GM23248 (cell line): ENCODE results near the gene PRKG2. TPM values are rescaled to one million over a fixed set of nuclear protein-coding genes. Genes with fewer than 3 reads are reported as not detected.
"Not testable (repeated sequence)": the region's sequence is repeated elsewhere in the genome, so short reads cannot be mapped to it uniquely, and the experiment has no call there.

Experiments used
- DNase-seq: peaks from one replicate; pipeline ENCODE4 v3.0.0-alpha.2; 2015
- H2AFZ ChIP-seq: fragments of 200-600 bp; sonication (generic); 2 replicates; pipeline ENCODE4 v1.6.1; 2016; ENCODE audit warnings: antibody characterized with exemption
- H3F3A ChIP-seq: fragments of 200-600 bp; sonication (generic); 2 replicates; pipeline ENCODE4 v1.6.1; 2016; ENCODE audit warnings: mild to moderate bottlenecking, antibody characterized with exemption, mixed run types; ENCODE audit not compliant: insufficient read depth
- H3K27ac ChIP-seq: fragments of 200-600 bp; sonication (generic); 2 replicates; pipeline ENCODE4 v1.5.1; 2016; ENCODE audit warnings: mild to moderate bottlenecking
- H3K27me3 ChIP-seq: fragments of 200-600 bp; sonication (generic); replicated peaks from 2 replicates; pipeline ENCODE4 v1.6.1; 2016; ENCODE audit warnings: mild to moderate bottlenecking; ENCODE audit not compliant: insufficient read depth
- H3K36me3 ChIP-seq: fragments of 200-600 bp; sonication (generic); 2 replicates; pipeline ENCODE4 v1.6.1; 2016; ENCODE audit warnings: low read depth, mild to moderate bottlenecking
- H3K4me1 ChIP-seq: fragments of 200-600 bp; sonication (generic); 2 replicates; pipeline ENCODE4 v1.6.1; 2016; ENCODE audit warnings: mild to moderate bottlenecking; ENCODE audit not compliant: insufficient read depth
- H3K4me2 ChIP-seq: fragments of 200-600 bp; sonication (generic); one replicate; pipeline ENCODE4 v1.6.1; 2016; ENCODE audit warnings: mild to moderate bottlenecking; ENCODE audit not compliant: unreplicated experiment
- H3K4me3 ChIP-seq: fragments of 200-600 bp; sonication (generic); 2 replicates; pipeline ENCODE4 v1.5.1; 2016; ENCODE audit warnings: mild to moderate bottlenecking
- H3K79me2 ChIP-seq: fragments of 200-600 bp; sonication (generic); 2 replicates; pipeline ENCODE4 v1.6.1; 2016; ENCODE audit warnings: mild to moderate bottlenecking; ENCODE audit not compliant: insufficient read depth
- H3K9ac ChIP-seq: fragments of 200-600 bp; sonication (generic); 2 replicates; pipeline ENCODE4 v1.6.1; 2016; ENCODE audit warnings: mild to moderate bottlenecking
- H3K9me2 ChIP-seq: fragments of 200-600 bp; sonication (generic); 2 replicates; pipeline ENCODE4 v1.6.1; 2016; ENCODE audit warnings: mixed run types, mild to moderate bottlenecking, moderate library complexity; ENCODE audit not compliant: insufficient read depth
- H3K9me3 ChIP-seq: fragments of 200-600 bp; sonication (generic); one replicate; pipeline ENCODE4 v1.6.1; 2017; ENCODE audit warnings: low read depth
- H4K20me1 ChIP-seq: fragments of 200-600 bp; sonication (generic); 2 replicates; pipeline ENCODE4 v1.6.0; 2016; ENCODE audit not compliant: insufficient read depth
- EZH2 ChIP-seq: fragments of 200-600 bp; sonication (generic); IDR thresholded peaks from 2 replicates; pipeline ENCODE4 v1.6.1; 2018; ENCODE audit warnings: antibody characterized with exemption, mild to moderate bottlenecking; ENCODE audit not compliant: insufficient read depth, poor library complexity, severe bottlenecking
- EZH2phosphoT487 ChIP-seq: fragments of 200-600 bp; sonication (generic); IDR thresholded peaks from 2 replicates; pipeline ENCODE4 v1.6.1; 2018; ENCODE audit warnings: antibody characterized with exemption, moderate library complexity, mild to moderate bottlenecking, low read depth; ENCODE audit not compliant: insufficient read depth
- whole genome bisulfite sequencing, 2 experiments: methylation state at CpG; one replicate each; pipeline ENCODE4 v1.1.6; 2015 to 2017; ENCODE audit warnings: low lambda C conversion rate in 2 of 2, low coverage in 1 of 2; ENCODE audit errors: missing lambda C conversion rate in 2 of 2; 5-methylcytosine and 5-hydroxymethylcytosine counted together
- in situ Hi-C: fragments of 300-500 bp; cut with MboI; formaldehyde crosslinking; loops from 2 replicates; pipeline ENCODE4 v1.15.0; 2020
- polyA plus RNA-seq: library from polyadenylated mRNA; unstranded; fragments of >200 nt; fragmentation: Nextera tagmentation; extraction: Ambion mirVana; gene quantifications from 2 replicates; pipeline ENCODE4 v1.2.1, GENCODE V29; 2016
- total RNA-seq: library from RNA; depleted of rRNA; stranded (reverse); fragments of >200 nt; shearing (Covaris generic); gene quantifications from 2 replicates; pipeline ENCODE4 v1.2.3, GENCODE V29; 2014

PRKG2 gene
- total and polyA plus RNA-seq, 2 experiments from 2014 or later, result 4.7 to 7.3 TPM

DNA sequence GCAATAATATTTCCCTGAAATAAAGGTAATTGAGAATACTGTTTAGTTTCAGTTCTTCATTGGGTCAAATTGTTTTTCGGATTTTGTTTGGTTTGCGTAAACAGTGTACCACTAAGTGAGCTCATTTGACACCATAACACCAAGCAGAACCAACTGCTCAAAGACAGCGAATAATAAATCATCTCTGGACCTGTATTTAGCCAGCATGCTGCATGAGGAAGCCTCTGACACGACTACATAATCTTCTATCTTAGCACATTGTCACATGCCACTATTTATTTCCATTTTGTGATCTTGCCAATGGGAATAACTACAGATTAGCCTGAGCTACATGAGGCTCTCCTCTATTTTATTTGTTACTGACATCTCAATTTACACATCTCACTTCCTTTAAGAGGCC lies 12.1 kb upstream of the PRKG2 start:
- no peak for DNase-seq
- Histone ChIP-seq H3F3A (no peaks in the 10 kb centered on the region), H3K9ac (no peak overlapping the region), H3K27me3 (no peaks in the 10 kb centered on the region), H3K4me1 (no peaks in the 10 kb centered on the region), H3K4me2 (no peak overlapping the region), H3K4me3 (no peak overlapping the region), H3K36me3 (no peaks in the 10 kb centered on the region), H4K20me1 (no peaks in the 10 kb centered on the region), H3K9me2 (no peaks in the 10 kb centered on the region), H3K79me2 (no peaks in the 10 kb centered on the region), H2AFZ (no peak overlapping the region), H3K27ac (no peak overlapping the region), H3K9me3 (no peaks in the 10 kb centered on the region)
- WGBS, 2 experiments, result 58 to 64% methylated on average over 4 of the region's 4 CpGs
- in situ Hi-C loops, result no loop called here
- no peak for TF ChIP-seq EZH2phosphoT487
- TF ChIP-seq EZH2, result no peak

DNA sequence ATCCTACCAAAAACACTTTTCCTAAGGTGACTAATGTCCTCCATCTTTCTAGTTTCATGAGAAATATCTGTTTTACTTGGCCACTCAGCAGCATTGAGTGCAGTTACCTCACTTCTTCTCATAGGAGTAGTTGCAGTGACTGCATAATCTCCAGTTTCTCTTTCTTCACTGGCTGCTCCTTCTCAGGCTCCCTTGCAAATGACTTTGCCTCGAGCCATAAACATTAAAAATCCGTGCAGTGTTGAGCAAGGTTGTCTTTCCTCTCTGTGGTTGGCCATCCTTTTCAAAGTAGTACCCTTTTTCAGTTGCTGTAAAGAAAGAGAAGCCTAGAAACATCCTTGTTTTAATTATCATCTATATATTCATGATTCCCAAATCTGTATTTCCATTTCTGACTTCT lies 10.2 kb upstream of the PRKG2 start:
- Histone ChIP-seq H3K36me3 (no peaks in the 10 kb centered on the region), H3F3A (no peaks in the 10 kb centered on the region), H2AFZ (no peak overlapping the region), H3K79me2 (no peaks in the 10 kb centered on the region), H3K9me3 (no peaks in the 10 kb centered on the region), H3K9ac (no peak overlapping the region), H3K27me3 (no peaks in the 10 kb centered on the region), H3K4me2 (no peak overlapping the region), H3K4me1 (no peaks in the 10 kb centered on the region), H3K4me3 (no peak overlapping the region), H4K20me1 (no peaks in the 10 kb centered on the region), H3K27ac (no peak overlapping the region), H3K9me2 (no peaks in the 10 kb centered on the region)
- 76 to 94% methylated on average over 2 of the region's 2 CpGs for WGBS, 2 experiments
- DNase-seq, result peak; percentile 12
- in situ Hi-C loops, result no loop called here
- TF ChIP-seq EZH2 (no peak), EZH2phosphoT487 (no peak)

DNA sequence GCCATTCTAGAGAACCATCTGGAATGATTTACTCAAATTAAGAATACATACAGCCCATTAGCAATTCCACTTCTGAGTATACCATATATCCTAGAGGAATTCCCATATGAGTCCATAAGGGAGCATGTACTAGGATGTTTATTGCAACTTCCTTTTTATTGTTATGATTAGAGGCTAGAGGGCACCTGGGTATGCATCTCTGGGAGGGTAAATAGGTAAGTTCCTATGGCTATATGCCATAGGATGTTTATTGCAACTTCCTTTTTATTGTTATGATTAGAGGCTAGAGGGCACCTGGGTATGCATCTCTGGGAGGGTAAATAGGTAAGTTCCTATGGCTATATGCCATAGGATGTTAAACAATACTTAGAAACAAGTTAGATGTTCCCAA lies 7.1 kb upstream of the PRKG2 start:
- not testable (repeated sequence) for H3K79me2 ChIP-seq, DNase-seq, H3K27ac ChIP-seq

GRCh38 chr4:81221303-81222081 lies 6.5 kb upstream of the PRKG2 start:
- 86 to 93% methylated on average over 3 of the region's 3 CpGs for WGBS, 2 experiments
- Histone ChIP-seq H3K79me2 (no peaks in the 10 kb centered on the region), H3K9me2 (no peaks in the 10 kb centered on the region), H4K20me1 (no peaks in the 10 kb centered on the region), H3K36me3 (no peaks in the 10 kb centered on the region), H3F3A (peaks cover 1% of the 10 kb centered on the region; the same call in 1 of the 2 replicates), H3K27me3 (no peaks in the 10 kb centered on the region), H3K4me1 (no peaks in the 10 kb centered on the region), H2AFZ (no peak overlapping the region), H3K9ac (no peak overlapping the region), H3K4me2 (no peak overlapping the region), H3K27ac (no peak overlapping the region), H3K9me3 (no peaks in the 10 kb centered on the region), H3K4me3 (no peak overlapping the region)
- in situ Hi-C loops, result no loop called here
- DNase-seq, result peak; percentile 34
- TF ChIP-seq EZH2phosphoT487 (no peak), EZH2 (no peak)

More for the DNA sequence above, 7.1 kb upstream of the PRKG2 start:
- H2AFZ ChIP-seq, H3K4me2 ChIP-seq, H3K27me3 ChIP-seq, in situ Hi-C loops, H3K9me3 ChIP-seq, H4K20me1 ChIP-seq, H3K9ac ChIP-seq, H3K36me3 ChIP-seq, H3K4me1 ChIP-seq, H3F3A ChIP-seq, H3K9me2 ChIP-seq, H3K4me3 ChIP-seq: not testable (repeated sequence)

DNA sequence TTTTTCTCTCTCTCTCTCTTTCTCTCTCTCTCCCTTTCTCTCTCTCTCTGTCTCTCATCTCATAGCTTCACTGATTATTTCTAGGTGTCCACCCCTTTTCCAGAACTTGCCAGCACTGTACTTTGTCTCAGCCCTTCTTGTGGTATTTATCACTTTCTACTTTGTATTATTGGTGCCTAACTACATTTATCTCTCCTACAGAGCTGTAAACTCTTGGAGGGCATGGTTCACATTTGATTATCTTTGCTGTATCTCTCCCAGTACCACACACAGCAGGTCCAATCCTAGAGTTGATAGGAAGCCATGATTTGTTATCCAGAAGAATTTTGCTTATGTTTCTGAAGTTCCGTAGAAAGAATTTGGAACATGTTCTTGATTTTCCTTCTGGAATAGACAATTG lies 5.2 kb upstream of the PRKG2 start:
- Histone ChIP-seq H3K36me3 (no peaks in the 10 kb centered on the region), H2AFZ (no peak overlapping the region), H3K9me2 (no peaks in the 10 kb centered on the region), H3K79me2 (no peaks in the 10 kb centered on the region), H3F3A (peaks cover 11% of the 10 kb centered on the region; the same call in 1 of the 2 replicates), H3K9me3 (no peaks in the 10 kb centered on the region), H3K9ac (no peak overlapping the region), H3K27ac (no peak overlapping the region), H3K4me2 (no peak overlapping the region), H3K4me1 (no peaks in the 10 kb centered on the region), H3K4me3 (no peak overlapping the region), H3K27me3 (no peaks in the 10 kb centered on the region), H4K20me1 (no peaks in the 10 kb centered on the region)
- no peak for TF ChIP-seq EZH2
- no peak for TF ChIP-seq EZH2phosphoT487
- WGBS, 2 experiments, result 98 to 100% methylated on average over 1 of the region's 1 CpG
- no peak for DNase-seq
- in situ Hi-C loops, result no loop called here
